ENCODE measurements around the gene DNAH12. TPM values are rescaled to one million over a fixed set of nuclear protein-coding genes. Genes with fewer than 3 reads are reported as not detected.

DNAH12 gene
- total and polyA plus RNA-seq, 4 donors, result 2.8 to 7.8 (median 6.0) TPM

DNA sequence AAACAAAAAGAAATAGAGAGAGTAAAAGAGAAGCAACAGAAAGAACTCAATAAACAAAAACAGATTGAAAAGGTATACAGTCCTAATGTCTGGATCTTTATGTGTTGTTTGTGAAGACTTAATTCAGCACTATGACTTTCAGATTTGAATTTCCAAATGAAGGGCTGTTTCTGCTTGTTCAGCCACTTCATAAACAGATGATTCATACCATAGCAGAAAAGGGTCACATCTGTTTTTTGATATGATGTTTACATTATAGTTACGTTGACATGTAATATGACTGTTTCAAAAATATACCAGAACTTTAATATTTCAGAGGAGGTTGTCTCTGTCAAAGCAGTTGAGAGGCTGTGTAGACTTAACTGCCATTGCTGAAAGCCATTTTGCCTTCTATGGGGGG, 275.7 kb downstream of the DNAH12 start:
- Histone ChIP-seq H3K27me3 (ENCODE audit: control insufficient read depth, insufficient read depth, low read length) (no peaks in the 10 kb centered on the region), H3K27ac (ENCODE audit: low read depth, low read length) (no peak overlapping the region), H3K36me3 (ENCODE audit: control insufficient read depth, insufficient read depth, low read length) (peaks cover 17% of the 10 kb centered on the region), H3K9me3 (ENCODE audit: control insufficient read depth, insufficient read depth, low read length) (no peaks in the 10 kb centered on the region), H3K4me3 (ENCODE audit: low read depth, low read length) (no peak overlapping the region), H3K4me1 (ENCODE audit: control insufficient read depth, insufficient read depth, low read length) (no peaks in the 10 kb centered on the region)
- no CpG with 5 or more reads among the region's 1 CpG for WGBS (ENCODE audit: insufficient coverage)
- no peak for DNase-seq (ENCODE audit: low read depth in 4 of 6, low spot score in 6 of 6)

DNA sequence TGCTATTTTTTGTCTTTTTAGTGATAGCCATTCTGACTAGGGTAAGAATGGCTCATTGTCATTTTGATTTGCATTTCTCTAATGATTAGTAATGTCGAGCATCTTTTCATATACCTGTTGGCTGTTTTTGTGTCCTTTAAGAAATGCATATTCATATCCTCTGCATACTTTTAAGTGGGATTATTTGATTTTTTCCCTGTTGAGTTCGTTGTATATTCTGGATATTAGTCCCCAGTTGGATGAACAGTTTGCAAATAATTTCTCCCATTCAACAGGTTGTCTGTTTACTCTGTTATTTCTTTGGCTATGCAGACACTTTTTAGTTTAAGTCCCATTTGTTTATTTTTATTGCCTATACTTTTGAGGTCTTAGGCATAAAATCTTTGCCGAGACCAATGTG, 282.2 kb downstream of the DNAH12 start:
- peaks cover 26% of the 10 kb centered on the region for H3K36me3 ChIP-seq (ENCODE audit: control insufficient read depth, insufficient read depth, low read length)
- no peak for DNase-seq (ENCODE audit: low read depth in 4 of 6, low spot score in 6 of 6)
- no peaks in the 10 kb centered on the region for H3K9me3 ChIP-seq (ENCODE audit: control insufficient read depth, insufficient read depth, low read length)
- H3K4me3 ChIP-seq (ENCODE audit: low read depth, low read length), result no peak overlapping the region
- no peak overlapping the region for H3K27ac ChIP-seq (ENCODE audit: low read depth, low read length)
- no peaks in the 10 kb centered on the region for H3K4me1 ChIP-seq (ENCODE audit: control insufficient read depth, insufficient read depth, low read length)
- H3K27me3 ChIP-seq (ENCODE audit: control insufficient read depth, insufficient read depth, low read length), result no peaks in the 10 kb centered on the region
- WGBS (ENCODE audit: insufficient coverage), result no CpG with 5 or more reads among the region's 3 CpGs

DNA sequence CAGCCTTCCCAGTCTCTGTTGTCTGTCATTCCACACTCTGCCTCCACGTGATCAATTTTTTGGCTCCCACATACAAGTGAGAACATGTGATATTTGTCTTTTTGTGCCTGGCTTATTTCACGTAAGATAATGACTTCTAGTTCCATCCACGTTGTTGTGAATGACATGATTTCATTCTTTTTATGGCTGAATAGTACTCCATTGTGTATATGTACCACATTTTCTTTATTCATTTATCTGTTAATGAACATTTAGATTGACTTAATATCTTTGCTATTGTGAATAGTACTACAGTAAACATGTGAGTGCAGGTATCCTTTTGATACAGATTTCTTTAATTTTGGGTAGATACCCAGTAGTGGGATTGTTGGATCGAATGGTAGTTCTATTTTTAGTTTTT, 283.0 kb downstream of the DNAH12 start:
- no peak for DNase-seq (ENCODE audit: low read depth in 4 of 6, low spot score in 6 of 6)
- H3K27me3 ChIP-seq (ENCODE audit: control insufficient read depth, insufficient read depth, low read length), result no peaks in the 10 kb centered on the region
- H3K4me3 ChIP-seq (ENCODE audit: low read depth, low read length), result no peak overlapping the region
- H3K9me3 ChIP-seq (ENCODE audit: control insufficient read depth, insufficient read depth, low read length), result no peaks in the 10 kb centered on the region
- no peaks in the 10 kb centered on the region for H3K4me1 ChIP-seq (ENCODE audit: control insufficient read depth, insufficient read depth, low read length)
- 100% methylated on average over 1 of the region's 4 CpGs for whole genome bisulfite sequencing (ENCODE audit: insufficient coverage)
- no peak overlapping the region for H3K27ac ChIP-seq (ENCODE audit: low read depth, low read length)
- peaks cover 26% of the 10 kb centered on the region for H3K36me3 ChIP-seq (ENCODE audit: control insufficient read depth, insufficient read depth, low read length)

DNA sequence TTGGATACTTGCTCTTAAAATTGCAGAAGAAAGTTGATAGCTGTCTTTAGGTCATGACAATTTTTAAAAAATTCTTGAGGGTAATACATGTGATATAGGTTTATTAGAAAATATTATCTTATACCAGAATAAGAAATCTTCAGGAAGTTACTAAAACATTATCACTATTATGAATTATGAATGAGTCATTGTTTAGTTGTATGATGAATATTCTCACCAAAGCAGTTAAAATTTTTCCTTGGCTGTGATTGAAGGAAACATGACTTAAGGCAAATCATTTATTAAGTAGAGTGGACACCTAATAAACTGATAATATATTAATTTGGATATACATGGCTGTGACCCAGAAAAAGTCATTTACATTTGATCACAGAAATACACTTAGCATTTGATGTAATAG, 286.5 kb downstream of the DNAH12 start:
- Histone ChIP-seq H3K9me3 (ENCODE audit: control insufficient read depth, insufficient read depth, low read length) (no peaks in the 10 kb centered on the region), H3K4me1 (ENCODE audit: control insufficient read depth, insufficient read depth, low read length) (no peaks in the 10 kb centered on the region), H3K27me3 (ENCODE audit: control insufficient read depth, insufficient read depth, low read length) (no peaks in the 10 kb centered on the region), H3K27ac (ENCODE audit: low read depth, low read length) (no peak overlapping the region), H3K4me3 (ENCODE audit: low read depth, low read length) (no peak overlapping the region), H3K36me3 (ENCODE audit: control insufficient read depth, insufficient read depth, low read length) (peaks cover 22% of the 10 kb centered on the region)
- no peak for DNase-seq (ENCODE audit: low read depth in 4 of 6, low spot score in 6 of 6)

DNA sequence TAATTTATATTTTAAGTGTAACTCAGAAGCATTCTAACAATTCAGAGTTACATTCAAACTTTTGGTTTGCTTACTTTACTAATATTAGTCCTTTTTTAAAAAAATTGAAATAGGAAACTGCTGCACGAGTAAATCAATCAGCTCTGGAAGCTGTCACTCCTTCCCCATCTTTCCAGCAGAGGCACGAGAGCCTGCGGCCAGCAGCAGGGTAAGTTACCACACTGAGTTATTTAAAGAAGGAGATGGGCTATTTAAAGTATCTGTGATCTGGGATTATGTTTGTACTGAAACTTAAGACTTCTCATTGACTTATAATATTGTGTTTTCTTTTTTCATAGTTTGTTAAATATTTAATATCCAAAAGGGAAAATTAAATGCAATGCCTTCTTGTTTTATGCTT, 287.3 kb downstream of the DNAH12 start:
- Histone ChIP-seq H3K36me3 (ENCODE audit: control insufficient read depth, insufficient read depth, low read length) (peaks cover 20% of the 10 kb centered on the region), H3K27ac (ENCODE audit: low read depth, low read length) (no peak overlapping the region)

DNA sequence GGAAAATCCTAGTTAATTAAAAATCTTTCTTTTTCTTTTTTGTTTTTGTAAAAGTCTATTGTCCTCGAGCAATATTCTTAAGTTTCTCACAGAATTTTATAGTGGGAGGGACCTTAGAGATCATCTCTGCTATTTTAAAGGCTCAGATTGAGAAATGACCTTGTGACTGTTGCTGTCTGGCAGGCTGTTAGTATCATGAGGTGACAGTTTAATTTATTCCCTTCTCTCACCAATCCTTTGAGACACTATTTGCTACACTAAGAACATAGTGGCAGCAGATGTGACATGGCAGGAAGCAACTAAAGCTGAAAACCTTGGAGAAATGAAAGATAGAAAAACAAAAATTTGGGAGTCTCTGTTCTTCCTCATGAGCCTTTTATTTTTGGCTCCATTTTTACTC, 291.7 kb downstream of the DNAH12 start:
- no peak for DNase-seq (ENCODE audit: low read depth in 4 of 6, low spot score in 6 of 6)
- WGBS (ENCODE audit: insufficient coverage), result no CpG with 5 or more reads among the region's 1 CpG
- no peaks in the 10 kb centered on the region for H3K9me3 ChIP-seq (ENCODE audit: control insufficient read depth, insufficient read depth, low read length)
- H3K27me3 ChIP-seq (ENCODE audit: control insufficient read depth, insufficient read depth, low read length), result no peaks in the 10 kb centered on the region
- no peaks in the 10 kb centered on the region for H3K4me1 ChIP-seq (ENCODE audit: control insufficient read depth, insufficient read depth, low read length)
- H3K36me3 ChIP-seq (ENCODE audit: control insufficient read depth, insufficient read depth, low read length), result peaks cover 18% of the 10 kb centered on the region
- H3K27ac ChIP-seq (ENCODE audit: low read depth, low read length), result no peak overlapping the region
- no peak overlapping the region for H3K4me3 ChIP-seq (ENCODE audit: low read depth, low read length)

More for the DNA sequence above, 287.3 kb downstream of the DNAH12 start:
- WGBS (ENCODE audit: insufficient coverage), result no CpG with 5 or more reads among the region's 3 CpGs
- no peaks in the 10 kb centered on the region for H3K27me3 ChIP-seq (ENCODE audit: control insufficient read depth, insufficient read depth, low read length)
- no peak overlapping the region for H3K4me3 ChIP-seq (ENCODE audit: low read depth, low read length)
- DNase-seq (ENCODE audit: low read depth in 4 of 6, low spot score in 6 of 6), result no peak
- H3K4me1 ChIP-seq (ENCODE audit: control insufficient read depth, insufficient read depth, low read length), result no peaks in the 10 kb centered on the region
- no peaks in the 10 kb centered on the region for H3K9me3 ChIP-seq (ENCODE audit: control insufficient read depth, insufficient read depth, low read length)

DNA sequence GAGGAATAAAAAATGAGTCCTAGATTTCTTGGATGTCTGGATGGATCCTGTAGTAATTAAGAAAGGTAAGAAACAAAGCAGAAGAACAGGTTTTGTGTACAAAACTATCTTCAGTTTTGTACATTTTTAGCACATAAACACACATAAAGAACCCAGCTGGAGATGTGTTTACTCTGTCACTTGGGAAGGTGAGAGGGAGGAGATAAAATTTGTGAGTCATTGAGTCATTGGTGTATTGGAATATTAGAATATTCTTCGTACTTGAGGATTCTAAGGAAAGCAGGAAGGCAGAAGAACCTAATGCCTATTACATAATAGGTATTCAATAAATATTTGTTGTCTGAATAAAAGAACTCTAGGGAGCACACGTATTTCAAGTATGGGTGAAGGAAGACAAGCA, 299.2 kb downstream of the DNAH12 start:
- Histone ChIP-seq H3K27ac (ENCODE audit: low read depth, low read length) (no peak overlapping the region), H3K9me3 (ENCODE audit: control insufficient read depth, insufficient read depth, low read length) (no peaks in the 10 kb centered on the region), H3K4me1 (ENCODE audit: control insufficient read depth, insufficient read depth, low read length) (no peaks in the 10 kb centered on the region), H3K36me3 (ENCODE audit: control insufficient read depth, insufficient read depth, low read length) (peaks cover 31% of the 10 kb centered on the region), H3K27me3 (ENCODE audit: control insufficient read depth, insufficient read depth, low read length) (no peaks in the 10 kb centered on the region), H3K4me3 (ENCODE audit: low read depth, low read length) (no peak overlapping the region)
- no peak for DNase-seq (ENCODE audit: low read depth in 4 of 6, low spot score in 6 of 6)
- WGBS (ENCODE audit: insufficient coverage), result 40% methylated on average over 1 of the region's 2 CpGs

Small RNA genes lying within 50 kb of the gene (small RNA-seq; reads per million reads assigned to genes)
- gene RF00019 (ENCODE audit: low replicate concordance) (not detected), gene RNU6-108P (ENCODE audit: low replicate concordance) (not detected), gene RNU6-1181P (ENCODE audit: low replicate concordance) (not detected), gene RNU6-483P (ENCODE audit: low replicate concordance) (not detected)

Other genes starting within 250 kb of the DNAH12 start
- gene PDE12, start 11.9 kb upstream of the DNAH12 start, total RNA-seq, result 10 to 100 TPM; 13.2 to 14.4 TPM
- 10 to 100 TPM; 14.1 to 14.7 TPM for gene PDE12, start 11.9 kb upstream of the DNAH12 start, polyA plus RNA-seq (ENCODE audit: insufficient read length in 2 of 2)
- gene ARF4, start 53.0 kb upstream of the DNAH12 start, total RNA-seq, result 100 to 1,000 TPM; 108 to 177 TPM
- 100 to 1,000 TPM; 194 to 199 TPM for gene ARF4, start 53.0 kb upstream of the DNAH12 start, polyA plus RNA-seq (ENCODE audit: insufficient read length in 2 of 2)
- gene DENND6A, start 148.7 kb upstream of the DNAH12 start, total RNA-seq, result 10 to 100 TPM; 24.6 to 59.4 TPM
- 10 to 100 TPM; 19.1 to 20.4 TPM for gene DENND6A, start 148.7 kb upstream of the DNAH12 start, polyA plus RNA-seq (ENCODE audit: insufficient read length in 2 of 2)
- gene SLMAP, start 212.0 kb upstream of the DNAH12 start, total RNA-seq, result 10 to 100 TPM; 43.5 to 80.9 TPM
- 10 to 100 TPM; 36.3 to 37.8 TPM for gene SLMAP, start 212.0 kb upstream of the DNAH12 start, polyA plus RNA-seq (ENCODE audit: insufficient read length in 2 of 2)